Brain microvascular endothelial cell (primary cell): ENCODE data around the gene FAF1.
A peak's percentile ranks its signal among the peaks of the same experiment; 100 is the strongest.

ENCODE experiments used
- DNase-seq: peaks from one replicate; pipeline ENCODE4 v3.0.0-alpha.2; 2020
- H3K27ac ChIP-seq: fragments of 250-450 bp; sonication (Bioruptor Pico); 2 replicates; pipeline ENCODE4 v1.5.1; 2020; ENCODE audit warnings: mild to moderate bottlenecking, moderate library complexity
- H3K27me3 ChIP-seq: fragments of 250-450 bp; sonication (Bioruptor Pico); replicated peaks from 2 replicates; pipeline ENCODE4 v1.5.1; 2020; ENCODE audit warnings: mild to moderate bottlenecking
- H3K36me3 ChIP-seq: fragments of 250-450 bp; sonication (Bioruptor Pico); replicated peaks from 2 replicates; pipeline ENCODE4 v1.5.1; 2020; ENCODE audit warnings: mild to moderate bottlenecking
- H3K4me3 ChIP-seq: 2 replicates; pipeline ENCODE4 v1.5.1; 2011; ENCODE audit warnings: low read depth, mild to moderate bottlenecking, control low read depth, low read length, moderate library complexity
- CTCF ChIP-seq: IDR thresholded peaks from 2 replicates; pipeline ENCODE4 v1.5.1; 2011; ENCODE audit warnings: low read depth, mild to moderate bottlenecking, moderate library complexity, low read length, control low read depth, inconsistent platforms; ENCODE audit errors: missing control alignments
- in situ Hi-C: cut with HindIII; loops from 2 replicates; pipeline ENCODE4 v1.10.0; 2017; ENCODE audit warnings: low sequenced_read_pairs, low pct_ligation_motif_present

FAF1 gene

GRCh38 chr1:50424045-50424883 is 535.8 kb downstream of the FAF1 start:
- Histone ChIP-seq H3K27ac (no peak overlapping the region), H3K27me3 (peaks cover 97% of the 10 kb centered on the region), H3K36me3 (no peaks in the 10 kb centered on the region), H3K4me3 (peak overlapping the region; percentile 15)
- in situ Hi-C loops: no loop called here
- DNase-seq: no peak
- TF ChIP-seq CTCF: no peak

GRCh38 chr1:50423670-50424000 is 536.4 kb downstream of the FAF1 start:
- in situ Hi-C loops: no loop called here
- Histone ChIP-seq H3K27ac (no peak overlapping the region), H3K4me3 (peak overlapping the region; percentile 12), H3K27me3 (peaks cover 97% of the 10 kb centered on the region), H3K36me3 (no peaks in the 10 kb centered on the region)
- no peak for DNase-seq
- TF ChIP-seq CTCF: no peak

- no peak for DNase-seq
- Histone ChIP-seq H3K36me3 (no peaks in the 10 kb centered on the region), H3K27ac (no peak within 1 kb of the TSS), H3K27me3 (peaks cover 97% of the 10 kb centered on the region), H3K4me3 (peak within 1 kb of the TSS; percentile 15)
- no peak for TF ChIP-seq CTCF
- in situ Hi-C loops: no loop called here
These were observed 537.0 kb downstream of the FAF1 start, which contains the start of gene DMRTA2 for GRCh38 chr1:50422946-50423669. Gene DMRTA2 (minus strand): TSS chr1:50423443. CDS start chr1:50421536, 1,907 bp downstream.

GRCh38 chr1:50422675-50422945 is 537.5 kb downstream of the FAF1 start:
- no peak for DNase-seq
- H3K27ac ChIP-seq: no peak overlapping the region
- H3K27me3 ChIP-seq: peaks cover 95% of the 10 kb centered on the region
- TF ChIP-seq CTCF: no peak
- in situ Hi-C loops: no loop called here
- H3K4me3 ChIP-seq: no peak overlapping the region
- no peaks in the 10 kb centered on the region for H3K36me3 ChIP-seq

- Histone ChIP-seq H3K4me3 (no peak overlapping the region), H3K36me3 (no peaks in the 10 kb centered on the region), H3K27ac (no peak overlapping the region), H3K27me3 (peaks cover 95% of the 10 kb centered on the region)
- TF ChIP-seq CTCF: no peak
- no peak for DNase-seq
- in situ Hi-C loops: no loop called here
These were observed 538.0 kb downstream of the FAF1 start for GRCh38 chr1:50421768-50422674.
